Spleen (tissue), 11 donors: Measurements from ENCODE around the gene PEDS1. TPM values are rescaled to one million over a fixed set of nuclear protein-coding genes. Genes with fewer than 3 reads are reported as not detected.

Experiments
- DNase-seq: peaks from one replicate; pipeline ENCODE4 v3.0.0-alpha.2; 2020
- H3K27ac ChIP-seq, 8 donors: fragments of 200-600 bp; sonication (generic) in 7 of 8; 1 replicate in 4 of 8; 2 replicates in 4 of 8; pipeline versions ENCODE4 v1.5.0 to v1.8.0; 2016 to 2021; ENCODE audit warnings: inconsistent platforms in 4 of 8, mild to moderate bottlenecking in 4 of 8, moderate library complexity in 1 of 8
- H3K27me3 ChIP-seq, 7 donors: fragments of 200-600 bp; sonication (generic) in 6 of 7; replicated peaks in 1 of 7; 1 replicate in 4 of 7; 2 replicates in 3 of 7; pipeline versions ENCODE4 v1.5.0 to v1.8.0; 2016 to 2021; ENCODE audit warnings: inconsistent platforms in 3 of 7, mild to moderate bottlenecking in 1 of 7
- H3K36me3 ChIP-seq, 6 donors: fragments of 200-600 bp; sonication (generic) in 5 of 6; 1 replicate in 4 of 6; 2 replicates in 2 of 6; pipeline versions ENCODE4 v1.5.0 to v1.8.0; 2016 to 2021; ENCODE audit warnings: inconsistent platforms in 2 of 6
- H3K4me1 ChIP-seq, 6 donors: fragments of 200-600 bp; sonication (generic) in 5 of 6; 1 replicate in 3 of 6; 2 replicates in 3 of 6; pipeline versions ENCODE4 v1.5.0 to v1.8.0; 2016 to 2021; ENCODE audit warnings: inconsistent platforms in 3 of 6
- H3K4me3 ChIP-seq, 8 donors: fragments of 200-600 bp; sonication (generic) in 7 of 8; 1 replicate in 4 of 8; 2 replicates in 4 of 8; pipeline versions ENCODE4 v1.5.0 to v1.8.0; 2016 to 2021; ENCODE audit warnings: inconsistent platforms in 4 of 8, mild to moderate bottlenecking in 4 of 8, moderate library complexity in 2 of 8
- H3K9me3 ChIP-seq, 8 donors: fragments of 200-600 bp; sonication (generic) in 7 of 8; 1 replicate in 4 of 8; 2 replicates in 4 of 8; pipeline versions ENCODE4 v1.5.0 to v1.8.0; 2016 to 2021; ENCODE audit warnings: inconsistent platforms in 4 of 8
- CTCF ChIP-seq, 11 experiments: fragments of 200-600 bp in 7 of 11; fragments of 450-650 bp in 4 of 11; sonication (generic) in 4 of 11; IDR thresholded peaks in 8 of 11; conservative IDR thresholded peaks in 3 of 11; 1 replicate in 7 of 11; 2 replicates in 4 of 11; pipeline versions ENCODE4 v1.4.0 to v1.8.0; 2016 to 2021; ENCODE audit warnings: antibody characterized with exemption in 11 of 11, inconsistent platforms in 4 of 11, mild to moderate bottlenecking in 1 of 11
- POLR2A ChIP-seq, 3 donors: fragments of 450-650 bp; IDR thresholded peaks; one replicate each; pipeline ENCODE4 v1.5.1; 2017; ENCODE audit warnings: antibody characterized with exemption in 3 of 3, mild to moderate bottlenecking in 1 of 3
- POLR2AphosphoS5 ChIP-seq, 3 donors: sonication (generic); formaldehyde crosslinking; IDR thresholded peaks; one replicate each; pipeline ENCODE4 v1.5.1; 2017; ENCODE audit warnings: antibody characterized with exemption in 3 of 3
- WGBS, 5 donors: extraction: QIAGEN DNeasy Blood & Tissue Kit in 3 of 5; methylation state at CpG; one replicate each; pipeline versions ENCODE4 v1.1.5 to v1.1.7; 2013 to 2018; 5-methylcytosine and 5-hydroxymethylcytosine counted together
- intact Hi-C: fragments of 100-400 bp; cut with DNase I; formaldehyde crosslinking; loops from one replicate; pipeline ENCODE4 v1.15.0; 2023; ENCODE audit warnings: low total_unique reads
- polyA plus RNA-seq, 3 donors: library from polyadenylated mRNA; stranded (reverse); fragments of 200-250 nt; gene quantifications; one replicate each; pipeline ENCODE4 v1.2.1, GENCODE V29; 2013
- total RNA-seq, 7 donors: library from RNA; depleted of rRNA in 3 of 7; stranded (reverse); fragments of >200 nt in 3 of 7; fragmentation: NEBNext Ultra II Directional in 4 of 7; extraction: Animal tissue kit (Norgen Biotek cat#: 25700) in 4 of 7; gene quantifications; one replicate each; pipeline versions ENCODE4 v1.1.0 to v1.2.1, GENCODE V29; 2016 to 2021
- donor health status: healthy with polysubstance abuse.
- donor health status: DM: no; HTN: no; CAD: no; lungs with moderate emphysema.
- donor health status: DM: no; HTN: no; CAD: no.
- donor health status: Bipolar disorder and iron deficiency.
- donor health status: healthy.
- donor health status: DM: no; HTN: no; CAD: no.
- donor health status: DM: yes; HTN: yes; CAD: no.

Gene PEDS1
- total and polyA plus RNA-seq, 10 donors, result 9.6 to 24.8 (median 15.7) TPM

GRCh38 chr20:50192364-50193198, 39.1 kb upstream of the PEDS1 start:
- Histone ChIP-seq H3K4me1 (peaks cover 17 to 84% (median 44%) of the 10 kb centered on the region in 6 donors), H3K27me3 (no peaks in the 10 kb centered on the region), H3K9me3 (no peaks in the 10 kb centered on the region), H3K27ac (peak overlapping the region; percentile 95 to 100 (median 98)), H3K36me3 (peaks cover 0 to 38% (median 6%) of the 10 kb centered on the region in 6 donors), H3K4me3 (peak overlapping the region; percentile 68 to 90 (median 84))
- peak in 2 of 3 donors; percentile 53 to 70 for TF ChIP-seq POLR2AphosphoS5 (IDR thresholded peaks at IDR 0.05)
- TF ChIP-seq CTCF (IDR thresholded peaks at IDR 0.05 in 8 of 11, conservative IDR thresholded peaks at IDR 0.05 in 3 of 11), result peak in 1 of 11 experiments; percentile 5
- no peak for TF ChIP-seq POLR2A (IDR thresholded peaks at IDR 0.05)
- intact Hi-C loops, result loop anchor here (5.0 to 10.0 kb wide), 2 partner anchors 82 to 385 kb away; no protein-coding TSS in a partner anchor
- whole genome bisulfite sequencing, 5 donors, result 7 to 13% (median 11%) methylated on average over 25 of the region's 25 CpGs
- DNase-seq, result peak; percentile 93

- Histone ChIP-seq H3K36me3 (peaks cover 0 to 36% (median 6%) of the 10 kb centered on the region in 6 donors), H3K27ac (peak overlapping the region; percentile 95 to 100 (median 98)), H3K9me3 (no peaks in the 10 kb centered on the region), H3K4me1 (peaks cover 17 to 84% (median 44%) of the 10 kb centered on the region in 6 donors), H3K27me3 (no peaks in the 10 kb centered on the region), H3K4me3 (peak overlapping the region; percentile 68 to 90 (median 84))
- peak; percentile 93 for DNase-seq
- intact Hi-C loops, result loop anchor here (2.0 to 10.0 kb wide), 3 partner anchors 83 to 386 kb away; no protein-coding TSS in a partner anchor
- WGBS, 5 donors, result 0% methylated on average over 5 to 96 of the region's 96 CpGs
- TF ChIP-seq POLR2A (IDR thresholded peaks at IDR 0.05) (no peak), POLR2AphosphoS5 (IDR thresholded peaks at IDR 0.05) (peak; percentile 80 to 88 (median 83)), CTCF (IDR thresholded peaks at IDR 0.05 in 8 of 11, conservative IDR thresholded peaks at IDR 0.05 in 3 of 11) (peak in 10 of 11 experiments; percentile 17 to 61 (median 48))
Observed at GRCh38 chr20:50191544-50192363, 38.2 kb upstream of the PEDS1 start.

GRCh38 chr20:50191065-50191543, 37.6 kb upstream of the PEDS1 start:
- Histone ChIP-seq H3K36me3 (peaks cover 0 to 30% (median 6%) of the 10 kb centered on the region in 6 donors), H3K9me3 (no peaks in the 10 kb centered on the region), H3K4me1 (peaks cover 17 to 84% (median 43%) of the 10 kb centered on the region in 6 donors), H3K27me3 (peaks cover 0 to 1% (median 0%) of the 10 kb centered on the region in 7 donors), H3K4me3 (peak overlapping the region; percentile 68 to 90 (median 84)), H3K27ac (peak overlapping the region; percentile 95 to 100 (median 98))
- WGBS, 5 donors, result 0 to 2% (median 1%) methylated on average over 5 to 69 of the region's 69 CpGs
- TF ChIP-seq CTCF (IDR thresholded peaks at IDR 0.05 in 8 of 11, conservative IDR thresholded peaks at IDR 0.05 in 3 of 11), result peak in 1 of 11 experiments; percentile 7
- no peak for TF ChIP-seq POLR2AphosphoS5 (IDR thresholded peaks at IDR 0.05)
- peak; percentile 94 for DNase-seq
- intact Hi-C loops, result loop anchor here (2.0 to 10.0 kb wide), 3 partner anchors 84 to 386 kb away; no protein-coding TSS in a partner anchor
